GM12875 (cell line): ENCODE results near the gene SLC15A2.
"Not testable (repeated sequence)": the region's sequence is repeated elsewhere in the genome, so short reads cannot be mapped to it uniquely, and the experiment has no call there.

Experiments used
- H3K4me3 ChIP-seq: one replicate; pipeline ENCODE4 v1.5.1; 2011; ENCODE audit warnings: low read depth, low read length, control low read depth
- CTCF ChIP-seq: IDR thresholded peaks from 2 replicates; pipeline ENCODE4 v1.5.1; 2011; ENCODE audit warnings: low read depth, mild to moderate bottlenecking, control low read depth, inconsistent platforms, low read length, moderate library complexity, borderline replicate concordance; ENCODE audit not compliant: insufficient read depth

SLC15A2 gene

GRCh38 chr3:121918779-121919483, 24.7 kb downstream of the SLC15A2 start:
- TF ChIP-seq CTCF: no peak
- no peak overlapping the region for H3K4me3 ChIP-seq

GRCh38 chr3:121924734-121925133, 30.5 kb downstream of the SLC15A2 start:
- TF ChIP-seq CTCF: no peak

GRCh38 chr3:121926380-121926779, 32.2 kb downstream of the SLC15A2 start:
- no peak for TF ChIP-seq CTCF
- H3K4me3 ChIP-seq: no peak overlapping the region

More at GRCh38 chr3:121924734-121925133, 30.5 kb downstream of the SLC15A2 start:
- H3K4me3 ChIP-seq: no peak overlapping the region

- not testable (repeated sequence) for H3K4me3 ChIP-seq
Measured at GRCh38 chr3:121938141-121938855, 44.1 kb downstream of the SLC15A2 start.

GRCh38 chr3:121941592-121941991, 47.4 kb downstream of the SLC15A2 start:
- no peak for TF ChIP-seq CTCF
- H3K4me3 ChIP-seq: no peak overlapping the region

- no peak overlapping the region for H3K4me3 ChIP-seq
- TF ChIP-seq CTCF: no peak
Measured at GRCh38 chr3:121942116-121942786, 48.0 kb downstream of the SLC15A2 start.

GRCh38 chr3:121943431-121943830, 49.2 kb downstream of the SLC15A2 start:
- no peak overlapping the region for H3K4me3 ChIP-seq

More at GRCh38 chr3:121943431-121943830, 49.2 kb downstream of the SLC15A2 start:
- TF ChIP-seq CTCF: no peak
